ENCODE results near the gene SCIMP. TPM values are rescaled to one million over a fixed set of nuclear protein-coding genes. Genes with fewer than 3 reads are reported as not detected.
"Not testable (repeated sequence)": the region's sequence is repeated elsewhere in the genome, so short reads cannot be mapped to it uniquely, and the experiment has no call there.

The SCIMP gene
- total RNA-seq, 1 donor from 2014 or later = 2.2 TPM

DNA sequence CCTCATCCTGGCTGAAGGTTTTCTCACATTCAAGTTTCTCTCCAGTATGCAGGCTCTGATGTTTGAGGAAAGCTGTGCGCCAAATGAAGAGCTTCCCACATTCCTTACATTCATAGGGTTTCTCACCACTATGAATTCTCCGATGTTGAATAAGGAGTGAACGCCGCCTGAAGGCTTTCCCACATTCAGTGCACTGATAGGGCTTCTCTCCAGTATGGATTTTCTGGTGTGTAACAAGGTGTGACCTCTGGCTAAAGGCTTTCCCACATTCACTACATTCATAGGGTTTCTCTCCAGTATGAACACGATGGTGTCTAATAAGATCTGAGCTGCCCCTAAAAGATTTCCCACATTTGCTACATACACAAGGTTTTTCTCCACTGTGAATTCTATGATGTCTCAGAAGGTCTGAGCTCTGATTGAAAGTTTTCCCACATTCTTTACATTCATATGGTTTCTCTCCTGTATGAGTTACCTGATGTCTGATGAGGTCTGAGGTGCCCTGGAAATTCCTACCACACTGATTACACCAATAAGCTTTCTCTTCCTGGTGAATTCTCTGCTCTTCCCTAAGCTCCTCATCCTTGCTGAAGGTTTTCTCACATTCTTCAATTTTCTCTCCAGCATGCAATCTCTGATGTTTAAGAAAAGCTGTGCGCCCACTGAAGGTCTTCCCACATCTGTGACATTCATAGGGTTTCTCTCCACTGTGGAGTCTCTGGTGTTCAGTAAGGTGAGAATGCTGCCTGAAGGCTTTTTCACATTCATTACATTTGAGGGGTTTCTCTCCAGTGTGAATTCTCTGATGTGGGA is 51.9 kb downstream of the SCIMP start:
- no peak for DNase-seq (ENCODE audit: extremely low spot score in 2 of 2)
- Histone ChIP-seq H3K4me1 (no peaks in the 10 kb centered on the region), H3K9me3 (peaks cover 84% of the 10 kb centered on the region), H3K27ac (no peak overlapping the region), H3K4me3 (no peak overlapping the region), H3K36me3 (peaks cover 0 to 40% of the 10 kb centered on the region in 2 donors), H3K27me3 (no peaks in the 10 kb centered on the region)
- intact Hi-C loops (cut with DNase I) = no loop called here
- no peak for TF ChIP-seq POLR2AphosphoS5 (IDR thresholded peaks at IDR 0.05; ENCODE audit: insufficient read depth in 1 of 2, low read depth in 1 of 2)
- TF ChIP-seq POLR2A (IDR thresholded peaks at IDR 0.05) = no peak
- no peak for TF ChIP-seq CTCF (IDR thresholded peaks at IDR 0.05)

- Histone ChIP-seq H3K9me3 (peaks cover 83% of the 10 kb centered on the region), H3K36me3 (peaks cover 0 to 43% of the 10 kb centered on the region in 2 donors), H3K4me3 (no peak overlapping the region), H3K27me3 (no peaks in the 10 kb centered on the region), H3K27ac (no peak overlapping the region), H3K4me1 (no peaks in the 10 kb centered on the region)
- no peak for DNase-seq (ENCODE audit: extremely low spot score in 2 of 2)
- no peak for TF ChIP-seq POLR2AphosphoS5 (IDR thresholded peaks at IDR 0.05; ENCODE audit: insufficient read depth in 1 of 2, low read depth in 1 of 2)
- TF ChIP-seq POLR2A (IDR thresholded peaks at IDR 0.05) = no peak
- no peak for TF ChIP-seq CTCF (IDR thresholded peaks at IDR 0.05)
- intact Hi-C loops (cut with DNase I) = no loop called here
These were observed 53.0 kb downstream of the SCIMP start for GRCh38 chr17:5181509-5182305.

DNA sequence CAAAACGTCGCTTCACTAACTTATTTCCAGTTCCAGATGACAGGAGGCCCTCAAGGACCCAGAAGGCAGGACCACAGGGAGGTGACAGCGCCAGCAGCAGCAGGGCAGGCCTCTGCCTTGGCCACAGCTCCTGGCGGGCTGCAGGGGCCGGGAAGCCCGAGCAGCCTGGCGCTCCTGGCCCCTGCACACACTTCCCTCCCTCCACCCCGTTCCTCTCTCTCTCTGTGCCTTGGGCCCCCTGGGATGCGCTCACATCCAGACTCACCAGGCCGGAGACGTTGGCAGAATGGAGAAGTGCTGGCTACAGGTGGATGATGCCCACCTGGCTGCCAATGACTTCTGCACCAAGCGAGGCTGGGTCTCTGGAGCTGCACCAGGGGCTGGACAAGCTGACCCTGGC is 55.7 kb downstream of the SCIMP start:
- no peak for DNase-seq (ENCODE audit: extremely low spot score in 2 of 2)
- intact Hi-C loops (cut with DNase I) = no loop called here
- Histone ChIP-seq H3K9me3 (peaks cover 59% of the 10 kb centered on the region), H3K27me3 (no peaks in the 10 kb centered on the region), H3K36me3 (peaks cover 0 to 48% of the 10 kb centered on the region in 2 donors), H3K4me1 (no peaks in the 10 kb centered on the region), H3K4me3 (no peak overlapping the region), H3K27ac (no peak overlapping the region)
- no peak for TF ChIP-seq CTCF (IDR thresholded peaks at IDR 0.05)
- TF ChIP-seq POLR2AphosphoS5 (IDR thresholded peaks at IDR 0.05; ENCODE audit: insufficient read depth in 1 of 2, low read depth in 1 of 2) = no peak
- no peak for TF ChIP-seq POLR2A (IDR thresholded peaks at IDR 0.05)

DNA sequence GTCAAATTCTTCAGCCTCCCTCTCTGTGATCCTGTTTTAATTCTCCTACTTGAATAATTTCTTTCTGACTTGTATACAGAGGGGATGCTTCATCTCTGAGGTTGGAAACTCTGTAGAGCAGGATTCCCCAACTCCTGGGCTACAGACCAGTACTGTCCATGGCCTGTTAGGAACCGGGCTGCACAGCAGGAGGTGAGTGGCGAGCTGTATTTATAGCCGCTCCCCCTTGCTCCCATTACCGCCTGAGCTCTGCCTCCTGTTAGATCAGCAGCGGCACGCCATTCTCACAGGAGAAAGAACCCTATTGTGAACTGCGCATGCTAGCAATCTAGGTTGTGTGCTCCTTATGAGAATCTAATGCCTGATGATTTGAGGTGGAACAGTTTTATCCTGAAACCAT is 59.6 kb downstream of the SCIMP start:
- H3K27ac ChIP-seq; H3K4me1 ChIP-seq; H3K27me3 ChIP-seq; intact Hi-C loops (cut with DNase I); DNase-seq (ENCODE audit: extremely low spot score in 2 of 2); H3K4me3 ChIP-seq: not testable (repeated sequence)
- peaks cover 0 to 39% of the 10 kb centered on the region in 2 donors for H3K36me3 ChIP-seq
- peaks cover 20% of the 10 kb centered on the region for H3K9me3 ChIP-seq

- DNase-seq (ENCODE audit: extremely low spot score in 2 of 2); H3K4me3 ChIP-seq; H3K4me1 ChIP-seq; H3K27me3 ChIP-seq; H3K9me3 ChIP-seq; intact Hi-C loops (cut with DNase I); H3K36me3 ChIP-seq; H3K27ac ChIP-seq: not testable (repeated sequence)
These were observed 68.7 kb downstream of the SCIMP start for GRCh38 chr17:5165791-5166564.
